Activated CD4-positive, alpha-beta T cell treated with anti-CD3 and anti-CD28 coated beads, Interleukin-2, amount 10 ng/mL, durations not matched to agents 24 days and 14 days (primary cell): Measurements from ENCODE around the gene TAAR1. TPM values are rescaled to one million over a fixed set of nuclear protein-coding genes. Genes with fewer than 3 reads are reported as not detected.

Experiments
- DNase-seq: peaks from one replicate; pipeline ENCODE4 v3.0.0; 2022
- H3K27ac Mint-ChIP-seq: one replicate; pipeline ENCODE4 v1.8.0; 2022; ENCODE audit warnings: mild to moderate bottlenecking, mixed read lengths
- H3K27me3 Mint-ChIP-seq: one replicate; pipeline ENCODE4 v1.8.0; 2022; ENCODE audit warnings: mixed read lengths
- H3K36me3 Mint-ChIP-seq: one replicate; pipeline ENCODE4 v1.8.0; 2022; ENCODE audit warnings: low read depth, mild to moderate bottlenecking, mixed read lengths
- H3K4me1 Mint-ChIP-seq: one replicate; pipeline ENCODE4 v1.8.0; 2021; ENCODE audit warnings: mixed read lengths
- H3K4me3 Mint-ChIP-seq: one replicate; pipeline ENCODE4 v1.8.0; 2022; ENCODE audit warnings: mild to moderate bottlenecking, moderate library complexity, mixed read lengths
- H3K9me3 Mint-ChIP-seq: one replicate; pipeline ENCODE4 v1.8.0; 2021; ENCODE audit warnings: mixed read lengths
- intact Hi-C: fragments of 100-400 bp; cut with micrococcal nuclease; formaldehyde crosslinking; loops from one replicate; pipeline ENCODE4 v1.15.1; 2023
- total RNA-seq: library from RNA; stranded (reverse); gene quantifications from 2 replicates; pipeline ENCODE4 v1.2.3, GENCODE V29; 2022

The TAAR1 gene
- total RNA-seq, 1 donor from 2014 or later = not detected

GRCh38 chr6:132598473-132598872, 60.5 kb downstream of the TAAR1 start:
- Mint-ChIP-seq H3K4me1 (no peaks in the 10 kb centered on the region), H3K36me3 (no peaks in the 10 kb centered on the region), H3K27ac (no peak overlapping the region), H3K27me3 (peaks cover 9% of the 10 kb centered on the region), H3K9me3 (no peaks in the 10 kb centered on the region), H3K4me3 (no peak overlapping the region)
- intact Hi-C loops = no loop called here
- no peak for DNase-seq

GRCh38 chr6:132596201-132596600, 62.8 kb downstream of the TAAR1 start:
- no peak overlapping the region for H3K27ac Mint-ChIP-seq
- no peak overlapping the region for H3K4me3 Mint-ChIP-seq
- H3K27me3 Mint-ChIP-seq = peaks cover 11% of the 10 kb centered on the region
- no peaks in the 10 kb centered on the region for H3K9me3 Mint-ChIP-seq
- no peaks in the 10 kb centered on the region for H3K36me3 Mint-ChIP-seq
- intact Hi-C loops = no loop called here
- no peaks in the 10 kb centered on the region for H3K4me1 Mint-ChIP-seq
- no peak for DNase-seq

Other genes with a start within 250 kb of the TAAR1 start
- 16.3 and 21.1 TPM in 2 replicates for gene STX7, start 146.1 kb downstream of the TAAR1 start, total RNA-seq
- not detected in 2 replicates for gene TAAR9, start 120.9 kb downstream of the TAAR1 start, total RNA-seq
- not detected in 2 replicates for gene TAAR8, start 106.5 kb downstream of the TAAR1 start, total RNA-seq
- not detected in 2 replicates for gene TAAR6, start 88.9 kb downstream of the TAAR1 start, total RNA-seq
- gene TAAR5, start 69.4 kb downstream of the TAAR1 start, total RNA-seq = not detected in 2 replicates
- gene TAAR2, start 34.9 kb downstream of the TAAR1 start, total RNA-seq = not detected in 2 replicates
- gene VNN1, start 54.9 kb upstream of the TAAR1 start, total RNA-seq = not detected in 2 replicates
- 3.3 and 3.5 TPM in 2 replicates for gene VNN2, start 98.7 kb upstream of the TAAR1 start, total RNA-seq
- gene SLC18B1, start 139.5 kb upstream of the TAAR1 start, total RNA-seq = 3.3 and 3.8 TPM in 2 replicates
- 1,119 and 1,135 TPM in 2 replicates for gene RPS12, start 155.4 kb upstream of the TAAR1 start, total RNA-seq